ENCODE results near the gene ST8SIA3. TPM values are rescaled to one million over a fixed set of nuclear protein-coding genes. Genes with fewer than 3 reads are reported as not detected.

Gene ST8SIA3
- total and polyA plus RNA-seq, 9 of the 15 experiments (the other 6 are each of a cell fraction or from before 2014, with no cell fraction given) = not detected

DNA sequence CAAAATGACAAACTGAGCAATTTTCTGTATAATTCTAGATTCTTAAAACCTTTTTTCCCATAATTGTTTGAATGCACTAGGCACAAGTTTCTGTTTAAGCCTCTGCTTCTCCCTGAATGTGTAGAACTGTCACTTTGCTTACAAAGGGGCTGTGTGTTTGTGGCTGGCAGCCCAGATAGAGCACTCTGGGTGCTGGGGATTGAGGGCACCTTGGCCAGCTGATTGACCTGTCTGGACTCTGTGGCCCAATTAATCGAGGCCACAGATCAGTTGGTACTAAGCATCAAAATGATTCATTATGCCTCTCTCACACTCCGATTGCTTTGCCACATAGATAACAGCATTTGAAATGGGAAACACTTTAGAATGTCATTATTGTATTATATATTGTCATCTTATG is 12.1 kb downstream of the ST8SIA3 start:
- ATAC-seq (no peak), FAIRE-seq (no peak), DNase-seq (ENCODE audit: extremely low read depth in 1 of 4, low spot score in 3 of 4) (no peak)
- H3K4me3 ChIP-seq = no peak overlapping the region
- BruUV-seq (replicated peaks) = no TSS peak
- no peaks in the 10 kb centered on the region for H3K4me1 ChIP-seq (replicated peaks in 1 of 2; ENCODE audit: control insufficient read depth in 2 of 2, insufficient read depth in 2 of 2, low read length in 2 of 2)
- no peaks in the 10 kb centered on the region for H3K9me3 ChIP-seq (replicated peaks; ENCODE audit: control insufficient read depth, insufficient read depth, low read depth, low read length)
- H2AFZ ChIP-seq (ENCODE audit: low read depth, low read length) = no peak overlapping the region
- no peaks in the 10 kb centered on the region for H4K20me1 ChIP-seq (replicated peaks; ENCODE audit: control insufficient read depth, insufficient read depth, low read length)
- in situ Hi-C loops (cut with MboI) (no loop called here), intact Hi-C loops (cut with micrococcal nuclease) (no loop called here)
- no peaks in the 10 kb centered on the region for H3K36me3 ChIP-seq (ENCODE audit: control insufficient read depth, insufficient read depth, low read length)
- WGBS (ENCODE audit: insufficient coverage, low coverage, missing lambda C conversion rate) = 0% methylated on average over 2 of the region's 2 CpGs
- H3K27ac ChIP-seq (ENCODE audit: extremely low read depth, low read depth, low read length) = no peak overlapping the region
- no peaks in the 10 kb centered on the region for H3K79me2 ChIP-seq (ENCODE audit: control insufficient read depth, insufficient read depth, low read length)
- ChIA-PET POLR2A (no interaction called here), CTCF (ENCODE audit: low intra/inter-chr PET ratio) (no interaction called here)
- H3K9ac ChIP-seq (ENCODE audit: insufficient read depth in 1 of 2, low read depth in 2 of 2, low read length in 2 of 2) = no peak overlapping the region
- no peaks in the 10 kb centered on the region for H3K27me3 ChIP-seq (ENCODE audit: control insufficient read depth in 2 of 2, insufficient read depth in 2 of 2, low read length in 2 of 2)
- no peaks in the 10 kb centered on the region for H3K9me1 ChIP-seq (ENCODE audit: control insufficient read depth, insufficient read depth, low read length)
- H3K4me2 ChIP-seq (ENCODE audit: insufficient read depth, low read length) = no peak overlapping the region
- TF ChIP-seq ELF4 (CRISPR knock-in tag; IDR thresholded peaks at IDR 0.05) = no peak
- TF ChIP-seq RBM34 (IDR thresholded peaks at IDR 0.05; ENCODE audit: borderline replicate concordance, insufficient read depth, low read length) = no peak
- no peak for TF ChIP-seq KDM2B (CRISPR knock-in tag; IDR thresholded peaks at IDR 0.05)
- no peak for TF ChIP-seq FOXA3 (CRISPR knock-in tag; conservative IDR thresholded peaks at IDR 0.05 in 1 of 2, IDR thresholded peaks at IDR 0.05 in 1 of 2)
- no peak for TF ChIP-seq TBP (optimal IDR thresholded peaks at IDR 0.05; ENCODE audit: low read depth, low read length)
- no peak for TF ChIP-seq PYGO2 (tag; IDR thresholded peaks at IDR 0.05)
- TF ChIP-seq TARDBP (IDR thresholded peaks at IDR 0.05) = no peak
- TF ChIP-seq, protein P1, sequence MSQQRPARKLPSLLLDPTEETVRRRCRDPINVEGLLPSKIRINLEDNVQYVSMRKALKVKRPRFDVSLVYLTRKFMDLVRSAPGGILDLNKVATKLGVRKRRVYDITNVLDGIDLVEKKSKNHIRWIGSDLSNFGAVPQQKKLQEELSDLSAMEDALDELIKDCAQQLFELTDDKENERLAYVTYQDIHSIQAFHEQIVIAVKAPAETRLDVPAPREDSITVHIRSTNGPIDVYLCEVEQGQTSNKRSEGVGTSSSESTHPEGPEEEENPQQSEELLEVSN (IDR thresholded peaks at IDR 0.05; ENCODE audit: borderline replicate concordance in 1 of 2, extremely low read depth in 1 of 2, insufficient read depth in 1 of 2, insufficient read length in 1 of 2, low read depth in 1 of 2, low read length in 1 of 2, poor library complexity in 1 of 2, severe bottlenecking in 1 of 2) = no peak
- no peak for TF ChIP-seq SRSF9 (IDR thresholded peaks at IDR 0.05; ENCODE audit: borderline replicate concordance, low read depth, low read length)
- TF ChIP-seq TAF1 (IDR thresholded peaks at IDR 0.05; ENCODE audit: control insufficient read depth, extremely low read depth, insufficient read depth, low read length, severe bottlenecking) = no peak
- TF ChIP-seq ZNF436 (CRISPR knock-in tag; IDR thresholded peaks at IDR 0.05) = no peak
- TF ChIP-seq, protein P2, sequence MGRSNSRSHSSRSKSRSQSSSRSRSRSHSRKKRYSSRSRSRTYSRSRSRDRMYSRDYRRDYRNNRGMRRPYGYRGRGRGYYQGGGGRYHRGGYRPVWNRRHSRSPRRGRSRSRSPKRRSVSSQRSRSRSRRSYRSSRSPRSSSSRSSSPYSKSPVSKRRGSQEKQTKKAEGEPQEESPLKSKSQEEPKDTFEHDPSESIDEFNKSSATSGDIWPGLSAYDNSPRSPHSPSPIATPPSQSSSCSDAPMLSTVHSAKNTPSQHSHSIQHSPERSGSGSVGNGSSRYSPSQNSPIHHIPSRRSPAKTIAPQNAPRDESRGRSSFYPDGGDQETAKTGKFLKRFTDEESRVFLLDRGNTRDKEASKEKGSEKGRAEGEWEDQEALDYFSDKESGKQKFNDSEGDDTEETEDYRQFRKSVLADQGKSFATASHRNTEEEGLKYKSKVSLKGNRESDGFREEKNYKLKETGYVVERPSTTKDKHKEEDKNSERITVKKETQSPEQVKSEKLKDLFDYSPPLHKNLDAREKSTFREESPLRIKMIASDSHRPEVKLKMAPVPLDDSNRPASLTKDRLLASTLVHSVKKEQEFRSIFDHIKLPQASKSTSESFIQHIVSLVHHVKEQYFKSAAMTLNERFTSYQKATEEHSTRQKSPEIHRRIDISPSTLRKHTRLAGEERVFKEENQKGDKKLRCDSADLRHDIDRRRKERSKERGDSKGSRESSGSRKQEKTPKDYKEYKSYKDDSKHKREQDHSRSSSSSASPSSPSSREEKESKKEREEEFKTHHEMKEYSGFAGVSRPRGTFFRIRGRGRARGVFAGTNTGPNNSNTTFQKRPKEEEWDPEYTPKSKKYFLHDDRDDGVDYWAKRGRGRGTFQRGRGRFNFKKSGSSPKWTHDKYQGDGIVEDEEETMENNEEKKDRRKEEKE (IDR thresholded peaks at IDR 0.05; ENCODE audit: borderline replicate concordance in 1 of 2, control insufficient read depth in 1 of 2, low read depth in 2 of 2, low read length in 1 of 2) = no peak
- TF ChIP-seq, protein P3, sequence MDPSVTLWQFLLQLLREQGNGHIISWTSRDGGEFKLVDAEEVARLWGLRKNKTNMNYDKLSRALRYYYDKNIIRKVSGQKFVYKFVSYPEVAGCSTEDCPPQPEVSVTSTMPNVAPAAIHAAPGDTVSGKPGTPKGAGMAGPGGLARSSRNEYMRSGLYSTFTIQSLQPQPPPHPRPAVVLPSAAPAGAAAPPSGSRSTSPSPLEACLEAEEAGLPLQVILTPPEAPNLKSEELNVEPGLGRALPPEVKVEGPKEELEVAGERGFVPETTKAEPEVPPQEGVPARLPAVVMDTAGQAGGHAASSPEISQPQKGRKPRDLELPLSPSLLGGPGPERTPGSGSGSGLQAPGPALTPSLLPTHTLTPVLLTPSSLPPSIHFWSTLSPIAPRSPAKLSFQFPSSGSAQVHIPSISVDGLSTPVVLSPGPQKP (CRISPR knock-in tag; IDR thresholded peaks at IDR 0.05) = no peak
- no peak for TF ChIP-seq NR2C2 (CRISPR knock-in tag; IDR thresholded peaks at IDR 0.05)
- TF ChIP-seq NR2C2 (tag; IDR thresholded peaks at IDR 0.05) = no peak
- TF ChIP-seq KLF6 (CRISPR knock-in tag; IDR thresholded peaks at IDR 0.05; ENCODE audit: borderline replicate concordance) = no peak
- TF ChIP-seq KDM5B (IDR thresholded peaks at IDR 0.05; ENCODE audit: insufficient replicate concordance, low read depth, low read length) = no peak
- no peak for TF ChIP-seq SMAD3 (CRISPR knock-in tag; conservative IDR thresholded peaks at IDR 0.05)

All from K562 (cell line).